ENCODE results near the gene USF2. TPM values are rescaled to one million over a fixed set of nuclear protein-coding genes. Genes with fewer than 3 reads are reported as not detected.

The USF2 gene
- total and polyA plus RNA-seq, 2 of the 4 experiments (the other 2 are of a cell fraction) = 21.3 to 65.6 TPM

DNA sequence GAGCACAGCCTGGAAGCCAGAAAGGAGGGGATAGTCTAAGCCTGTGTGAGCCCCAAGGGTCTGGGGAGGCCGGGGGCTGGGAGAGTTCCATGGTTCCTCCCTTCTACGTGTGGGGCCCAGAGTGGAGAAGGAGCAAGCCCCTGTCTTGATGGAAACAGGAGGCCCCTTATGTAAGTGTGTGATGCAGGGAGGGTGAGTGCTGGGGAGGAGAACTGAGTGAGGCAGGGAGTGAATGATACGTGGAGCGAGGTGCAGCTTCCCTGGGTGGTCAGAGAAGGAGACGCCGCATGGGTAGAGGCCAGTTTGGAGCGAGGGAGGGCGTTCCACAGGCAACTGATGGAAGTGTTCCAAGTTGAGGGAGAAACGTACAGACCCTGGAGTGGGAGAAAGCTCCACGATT, 39.2 kb downstream of the USF2 start:
- Histone ChIP-seq H4K91ac (ENCODE audit: insufficient read depth, low read depth, low read length) (no peak overlapping the region), H3K27me3 (ENCODE audit: control insufficient read depth, insufficient read depth, low read length) (peaks cover 4% of the 10 kb centered on the region), H2AK9ac (replicated peaks; ENCODE audit: low read depth, low read length, poor library complexity) (no peak overlapping the region), H3K4me2 (ENCODE audit: low read depth, low read length) (no peak overlapping the region), H3K79me1 (ENCODE audit: low read depth in 1 of 2, low read length in 2 of 2) (no peaks in the 10 kb centered on the region), H2BK5ac (ENCODE audit: low read depth, low read length, poor library complexity, severe bottlenecking) (no peak overlapping the region), H3K56ac (ENCODE audit: extremely low read depth, insufficient read depth, low read length) (no peak overlapping the region), H3K36me3 (ENCODE audit: control insufficient read depth, insufficient read depth, low read length) (no peaks in the 10 kb centered on the region), H2BK15ac (ENCODE audit: low read depth, low read length) (no peak overlapping the region), H3K9me3 (ENCODE audit: control insufficient read depth, insufficient read depth, low read length) (no peaks in the 10 kb centered on the region), H3K9me1 (ENCODE audit: insufficient read depth, low read length) (no peaks in the 10 kb centered on the region), H4K8ac (ENCODE audit: low read depth in 2 of 2, low read length in 2 of 2) (no peak overlapping the region), H3K4me3 (ENCODE audit: insufficient read depth, low read depth, low read length) (no peak overlapping the region), H3K23ac (ENCODE audit: low read depth, low read length) (no peak overlapping the region), H2BK20ac (ENCODE audit: low read depth, low read length) (no peak overlapping the region), H3K4me1 (ENCODE audit: control insufficient read depth, insufficient read depth, low read length) (no peaks in the 10 kb centered on the region), H3K27ac (ENCODE audit: insufficient read depth, low read length) (no peak overlapping the region), H4K5ac (ENCODE audit: low read depth, low read length) (no peak overlapping the region), H2BK120ac (ENCODE audit: low read depth, low read length) (no peak overlapping the region), H3K9ac (ENCODE audit: low read depth, low read length) (no peak overlapping the region), H4K20me1 (ENCODE audit: insufficient read depth, low read length) (no peaks in the 10 kb centered on the region), H3K14ac (replicated peaks; ENCODE audit: low read depth, low read length) (no peak overlapping the region), H2AK5ac (ENCODE audit: low read depth, low read length) (no peak overlapping the region), H3K4ac (ENCODE audit: low read depth, low read length) (no peak overlapping the region), H3K18ac (ENCODE audit: low read depth, low read length) (no peak overlapping the region), H2AFZ (replicated peaks; ENCODE audit: low read length, poor library complexity) (no peak overlapping the region)
- dilution Hi-C loops (cut with HindIII; ENCODE audit: low sequenced_read_pairs, unreplicated experiment) (no loop called here), in situ Hi-C loops (cut with MboI; ENCODE audit: low sequenced_read_pairs) (no loop called here), intact Hi-C loops (cut with micrococcal nuclease) (no loop called here)
- no peak for ATAC-seq (ENCODE audit: low read depth)
- ChIA-PET CTCF (no interaction called here), POLR2A (ENCODE audit: unreplicated experiment) (no interaction called here)
- DNase-seq = no peak
- no peak for TF ChIP-seq RCOR1 (IDR thresholded peaks at IDR 0.05; ENCODE audit: insufficient replicate concordance, low read length)
- TF ChIP-seq MAZ (IDR thresholded peaks at IDR 0.05; ENCODE audit: borderline replicate concordance, low read depth, low read length) = no peak
- TF ChIP-seq CEBPB (IDR thresholded peaks at IDR 0.05; ENCODE audit: low read depth, low read length) = no peak
- TF ChIP-seq POLR2A (IDR thresholded peaks at IDR 0.05; ENCODE audit: low read depth, low read length) = no peak
- no peak for TF ChIP-seq FOS (IDR thresholded peaks at IDR 0.05; ENCODE audit: low read depth, low read length)
- TF ChIP-seq, protein P1, sequence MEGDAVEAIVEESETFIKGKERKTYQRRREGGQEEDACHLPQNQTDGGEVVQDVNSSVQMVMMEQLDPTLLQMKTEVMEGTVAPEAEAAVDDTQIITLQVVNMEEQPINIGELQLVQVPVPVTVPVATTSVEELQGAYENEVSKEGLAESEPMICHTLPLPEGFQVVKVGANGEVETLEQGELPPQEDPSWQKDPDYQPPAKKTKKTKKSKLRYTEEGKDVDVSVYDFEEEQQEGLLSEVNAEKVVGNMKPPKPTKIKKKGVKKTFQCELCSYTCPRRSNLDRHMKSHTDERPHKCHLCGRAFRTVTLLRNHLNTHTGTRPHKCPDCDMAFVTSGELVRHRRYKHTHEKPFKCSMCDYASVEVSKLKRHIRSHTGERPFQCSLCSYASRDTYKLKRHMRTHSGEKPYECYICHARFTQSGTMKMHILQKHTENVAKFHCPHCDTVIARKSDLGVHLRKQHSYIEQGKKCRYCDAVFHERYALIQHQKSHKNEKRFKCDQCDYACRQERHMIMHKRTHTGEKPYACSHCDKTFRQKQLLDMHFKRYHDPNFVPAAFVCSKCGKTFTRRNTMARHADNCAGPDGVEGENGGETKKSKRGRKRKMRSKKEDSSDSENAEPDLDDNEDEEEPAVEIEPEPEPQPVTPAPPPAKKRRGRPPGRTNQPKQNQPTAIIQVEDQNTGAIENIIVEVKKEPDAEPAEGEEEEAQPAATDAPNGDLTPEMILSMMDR (conservative IDR thresholded peaks at IDR 0.05; ENCODE audit: low read depth, low read length) = no peak
- no peak for TF ChIP-seq MAFK (IDR thresholded peaks at IDR 0.05; ENCODE audit: low read depth, low read length)
- no peak for TF ChIP-seq NFE2L2 (IDR thresholded peaks at IDR 0.05; ENCODE audit: low read depth, low read length)
- TF ChIP-seq, protein P2, sequence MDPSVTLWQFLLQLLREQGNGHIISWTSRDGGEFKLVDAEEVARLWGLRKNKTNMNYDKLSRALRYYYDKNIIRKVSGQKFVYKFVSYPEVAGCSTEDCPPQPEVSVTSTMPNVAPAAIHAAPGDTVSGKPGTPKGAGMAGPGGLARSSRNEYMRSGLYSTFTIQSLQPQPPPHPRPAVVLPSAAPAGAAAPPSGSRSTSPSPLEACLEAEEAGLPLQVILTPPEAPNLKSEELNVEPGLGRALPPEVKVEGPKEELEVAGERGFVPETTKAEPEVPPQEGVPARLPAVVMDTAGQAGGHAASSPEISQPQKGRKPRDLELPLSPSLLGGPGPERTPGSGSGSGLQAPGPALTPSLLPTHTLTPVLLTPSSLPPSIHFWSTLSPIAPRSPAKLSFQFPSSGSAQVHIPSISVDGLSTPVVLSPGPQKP (IDR thresholded peaks at IDR 0.05; ENCODE audit: borderline replicate concordance, low read depth, low read length) = no peak
- no peak for TF ChIP-seq SMC3 (IDR thresholded peaks at IDR 0.05; ENCODE audit: low read depth, low read length)
- TF ChIP-seq BHLHE40 (IDR thresholded peaks at IDR 0.05; ENCODE audit: low read depth, low read length) = no peak
- TF ChIP-seq RAD21 (IDR thresholded peaks at IDR 0.05; ENCODE audit: low read length) = no peak
- TF ChIP-seq RFX5 (IDR thresholded peaks at IDR 0.05; ENCODE audit: low read depth, low read length) = no peak
- TF ChIP-seq, protein P3, sequence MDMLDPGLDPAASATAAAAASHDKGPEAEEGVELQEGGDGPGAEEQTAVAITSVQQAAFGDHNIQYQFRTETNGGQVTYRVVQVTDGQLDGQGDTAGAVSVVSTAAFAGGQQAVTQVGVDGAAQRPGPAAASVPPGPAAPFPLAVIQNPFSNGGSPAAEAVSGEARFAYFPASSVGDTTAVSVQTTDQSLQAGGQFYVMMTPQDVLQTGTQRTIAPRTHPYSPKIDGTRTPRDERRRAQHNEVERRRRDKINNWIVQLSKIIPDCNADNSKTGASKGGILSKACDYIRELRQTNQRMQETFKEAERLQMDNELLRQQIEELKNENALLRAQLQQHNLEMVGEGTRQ (IDR thresholded peaks at IDR 0.05; ENCODE audit: low read depth, low read length) = no peak
- BruUV-seq (replicated peaks) = no TSS peak
- 31% methylated on average over 9 of the region's 10 CpGs; no CpG with 5 or more reads in 1 of the 2 experiments for WGBS, 2 experiments (ENCODE audit: extremely low coverage in 2 of 2, insufficient read length in 1 of 2)

All from IMR-90 (cell line).